ENCODE data around the gene LSM3. TPM values are rescaled to one million over a fixed set of nuclear protein-coding genes. Genes with fewer than 3 reads are reported as not detected.

LSM3 gene
- total and polyA plus RNA-seq, 9 of the 15 experiments (the other 6 are each of a cell fraction or from before 2014, with no cell fraction given) = 33.8 to 203 (median 61.2) TPM

DNA sequence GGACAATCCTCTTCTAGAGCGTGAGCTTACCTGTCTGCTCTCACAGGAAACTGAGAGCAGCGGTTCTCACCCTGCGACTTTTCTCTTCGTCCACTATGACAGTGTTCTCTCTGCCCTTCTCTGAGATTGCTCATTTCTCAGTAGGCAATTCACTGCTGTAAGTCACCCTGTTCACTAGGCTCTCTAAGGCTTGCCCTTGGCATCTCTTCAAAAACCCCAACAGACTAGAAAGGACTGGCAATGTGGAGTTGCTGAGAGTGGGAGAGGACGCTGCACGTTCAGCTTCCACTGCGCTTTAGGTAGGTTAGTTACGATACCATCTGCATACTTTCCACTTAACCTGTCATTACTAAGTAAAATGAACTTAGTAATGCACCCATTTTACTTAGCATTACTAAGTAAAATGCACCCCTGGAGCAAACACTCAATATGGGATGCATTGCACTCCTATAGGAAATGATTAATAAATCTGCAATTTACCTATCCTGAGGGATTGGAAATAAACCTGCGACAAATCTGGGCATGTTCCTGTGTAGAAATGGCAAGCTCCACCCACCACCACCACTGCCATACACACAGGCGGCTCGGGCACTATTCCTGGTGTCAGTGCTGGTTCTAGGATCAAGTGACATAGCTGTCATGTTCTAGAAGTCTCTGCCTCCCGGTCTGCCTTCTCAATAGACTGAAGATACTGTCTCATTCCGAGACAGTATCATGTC, 21.6 kb upstream of the LSM3 start (continued):
- TF ChIP-seq ZBTB34 (CRISPR knock-in tag; IDR thresholded peaks at IDR 0.05) = no peak
- no peak for TF ChIP-seq NR4A1 (CRISPR knock-in tag; IDR thresholded peaks at IDR 0.05)
- no peak for TF ChIP-seq NR4A1 (tag; IDR thresholded peaks at IDR 0.05)

- FAIRE-seq (no peak), ATAC-seq (no peak), DNase-seq (ENCODE audit: extremely low read depth in 1 of 4, low spot score in 3 of 4) (no peak)
- TF ChIP-seq FOXM1 (IDR thresholded peaks at IDR 0.05; ENCODE audit: low read depth) = no peak
- no peak for TF ChIP-seq FOXM1 (CRISPR knock-in tag; IDR thresholded peaks at IDR 0.05; ENCODE audit: low read depth)
- TF ChIP-seq RBFOX2 (IDR thresholded peaks at IDR 0.05; ENCODE audit: low read depth, low read length) = 0 out of 2 replicates have a peak, but pooled peaks have one; percentile 15
- 95% methylated on average over 9 of the region's 9 CpGs for WGBS (ENCODE audit: insufficient coverage, low coverage, missing lambda C conversion rate)
- Histone ChIP-seq H3K36me3 (ENCODE audit: control insufficient read depth, insufficient read depth, low read length) (peaks cover 90% of the 10 kb centered on the region), H3K4me1 (replicated peaks in 1 of 2; ENCODE audit: control insufficient read depth in 2 of 2, insufficient read depth in 2 of 2, low read length in 2 of 2) (no peaks in the 10 kb centered on the region), H3K9me3 (replicated peaks; ENCODE audit: control insufficient read depth, insufficient read depth, low read depth, low read length) (peaks cover 16% of the 10 kb centered on the region), H3K27me3 (ENCODE audit: control insufficient read depth in 2 of 2, insufficient read depth in 2 of 2, low read length in 2 of 2) (no peaks in the 10 kb centered on the region), H3K4me2 (ENCODE audit: insufficient read depth, low read length) (no peak overlapping the region), H3K27ac (ENCODE audit: extremely low read depth, low read depth, low read length) (no peak overlapping the region), H4K20me1 (replicated peaks; ENCODE audit: control insufficient read depth, insufficient read depth, low read length) (no peaks in the 10 kb centered on the region; the same call in 1 of the 2 replicates), H3K9me1 (ENCODE audit: control insufficient read depth, insufficient read depth, low read length) (no peaks in the 10 kb centered on the region), H3K4me3 (no peak overlapping the region), H2AFZ (ENCODE audit: low read depth, low read length) (no peak overlapping the region), H3K9ac (ENCODE audit: insufficient read depth in 1 of 2, low read depth in 2 of 2, low read length in 2 of 2) (no peak overlapping the region), H3K79me2 (ENCODE audit: control insufficient read depth, insufficient read depth, low read length) (no peaks in the 10 kb centered on the region)
- ChIA-PET CTCF (ENCODE audit: low intra/inter-chr PET ratio) (no interaction called here), POLR2A (interaction anchor here (0.7 to 1.6 kb wide), 2 partner anchors 13 to 42 kb away, joined by 3 read pairs; no protein-coding TSS in a partner anchor)
- in situ Hi-C loops (cut with MboI) (no loop called here), intact Hi-C loops (cut with micrococcal nuclease) (no loop called here)
- no TSS peak for BruUV-seq (replicated peaks)
These were observed 20.7 kb upstream of the LSM3 start for GRCh38 chr3:14157951-14158350.

Data from K562 (cell line).